SKM-1 treated with dmso at 0.1 percent for 144 hours (cell line): Measurements from ENCODE around the gene SCYGR8.

Experiments used
- DNase-seq: peaks from one replicate; lab custom pipeline; 2025; ENCODE audit not compliant: unreplicated experiment; lab: John Stamatoyannopoulos, UW

The SCYGR8 gene

GRCh38 chr2:227759411-227760118 lies 13.9 kb downstream of the SCYGR8 start:
- peak; percentile 24 for DNase-seq

- no peak for DNase-seq
Measured at GRCh38 chr2:227761740-227762476, 16.2 kb downstream of the SCYGR8 start.

GRCh38 chr2:227765788-227766372 lies 20.2 kb downstream of the SCYGR8 start:
- DNase-seq, result no peak

GRCh38 chr2:227766373-227766883 lies 20.7 kb downstream of the SCYGR8 start:
- peak; percentile 50 for DNase-seq

- DNase-seq, result no peak
Measured at GRCh38 chr2:227767830-227768229, 22.1 kb downstream of the SCYGR8 start.

- no peak for DNase-seq
Measured at GRCh38 chr2:227772197-227772661, 26.5 kb downstream of the SCYGR8 start.

- DNase-seq, result no peak
Measured at GRCh38 chr2:227772932-227773331, 27.2 kb downstream of the SCYGR8 start.

GRCh38 chr2:227774011-227774624 lies 28.4 kb downstream of the SCYGR8 start:
- peak; percentile 33 for DNase-seq

GRCh38 chr2:227774895-227775842 lies 29.5 kb downstream of the SCYGR8 start:
- DNase-seq, result no peak

GRCh38 chr2:227780981-227781615 lies 35.4 kb downstream of the SCYGR8 start:
- DNase-seq, result no peak

GRCh38 chr2:227781841-227782240 lies 36.1 kb downstream of the SCYGR8 start:
- DNase-seq, result no peak

- DNase-seq, result no peak
Measured at GRCh38 chr2:227782804-227783203, 37.1 kb downstream of the SCYGR8 start.

GRCh38 chr2:227783404-227784138 lies 37.9 kb downstream of the SCYGR8 start:
- DNase-seq, result peak; percentile 29

GRCh38 chr2:227785293-227785692 lies 39.6 kb downstream of the SCYGR8 start:
- no peak for DNase-seq

- DNase-seq, result no peak
Measured at GRCh38 chr2:227788561-227789018, 42.9 kb downstream of the SCYGR8 start.

GRCh38 chr2:227789803-227790202 lies 44.1 kb downstream of the SCYGR8 start:
- no peak for DNase-seq

GRCh38 chr2:227793148-227793712 lies 47.5 kb downstream of the SCYGR8 start:
- no peak for DNase-seq
